ENCODE results near the gene TMEM222. TPM values are rescaled to one million over a fixed set of nuclear protein-coding genes. Genes with fewer than 3 reads are reported as not detected.
A peak's percentile ranks its signal among the peaks of the same experiment; 100 is the strongest.

The TMEM222 gene
- total RNA-seq, 1 experiment from 2014 or later: 34.8 TPM

- no peak for DNase-seq (ENCODE audit: low read depth)
- in situ Hi-C loops (cut with HindIII; ENCODE audit: low pct_unique_long_range_greater_than_20kb, low sequenced_read_pairs): no loop called here
Observed at GRCh38 chr1:27333717-27334279, 11.8 kb downstream of the TMEM222 start.

- DNase-seq (ENCODE audit: low read depth): no peak
- in situ Hi-C loops (cut with HindIII; ENCODE audit: low pct_unique_long_range_greater_than_20kb, low sequenced_read_pairs): no loop called here
Observed at GRCh38 chr1:27335506-27336422, 13.8 kb downstream of the TMEM222 start.

GRCh38 chr1:27336756-27337155, 14.8 kb downstream of the TMEM222 start:
- no peak for DNase-seq (ENCODE audit: low read depth)
- in situ Hi-C loops (cut with HindIII; ENCODE audit: low pct_unique_long_range_greater_than_20kb, low sequenced_read_pairs): no loop called here

GRCh38 chr1:27338751-27339150, 16.8 kb downstream of the TMEM222 start:
- in situ Hi-C loops (cut with HindIII; ENCODE audit: low pct_unique_long_range_greater_than_20kb, low sequenced_read_pairs): no loop called here
- no peak for DNase-seq (ENCODE audit: low read depth)

GRCh38 chr1:27339213-27339612, 17.2 kb downstream of the TMEM222 start:
- no peak for DNase-seq (ENCODE audit: low read depth)
- in situ Hi-C loops (cut with HindIII; ENCODE audit: low pct_unique_long_range_greater_than_20kb, low sequenced_read_pairs): no loop called here

- DNase-seq (ENCODE audit: low read depth): peak; percentile 76
- in situ Hi-C loops (cut with HindIII; ENCODE audit: low pct_unique_long_range_greater_than_20kb, low sequenced_read_pairs): no loop called here
Observed at GRCh38 chr1:27341525-27342252, 19.7 kb downstream of the TMEM222 start, which contains the start of gene SYTL1. SYTL1 (plus strand) TSS chr1:27342022; CDS start chr1:27345335, 3,313 bp downstream.

GRCh38 chr1:27342391-27342777, 20.4 kb downstream of the TMEM222 start:
- DNase-seq (ENCODE audit: low read depth): no peak
- in situ Hi-C loops (cut with HindIII; ENCODE audit: low pct_unique_long_range_greater_than_20kb, low sequenced_read_pairs): no loop called here

GRCh38 chr1:27342778-27343638, 21.0 kb downstream of the TMEM222 start:
- in situ Hi-C loops (cut with HindIII; ENCODE audit: low pct_unique_long_range_greater_than_20kb, low sequenced_read_pairs): no loop called here
- peak; percentile 86 for DNase-seq (ENCODE audit: low read depth)

GRCh38 chr1:27343639-27344025, 21.7 kb downstream of the TMEM222 start:
- no peak for DNase-seq (ENCODE audit: low read depth)
- in situ Hi-C loops (cut with HindIII; ENCODE audit: low pct_unique_long_range_greater_than_20kb, low sequenced_read_pairs): no loop called here

GRCh38 chr1:27345272-27345671, 23.3 kb downstream of the TMEM222 start:
- no peak for DNase-seq (ENCODE audit: low read depth)
- in situ Hi-C loops (cut with HindIII; ENCODE audit: low pct_unique_long_range_greater_than_20kb, low sequenced_read_pairs): no loop called here

GRCh38 chr1:27346357-27346756, 24.4 kb downstream of the TMEM222 start:
- no peak for DNase-seq (ENCODE audit: low read depth)
- in situ Hi-C loops (cut with HindIII; ENCODE audit: low pct_unique_long_range_greater_than_20kb, low sequenced_read_pairs): no loop called here

- DNase-seq (ENCODE audit: low read depth): no peak
Observed at GRCh38 chr1:27346991-27347624, 25.1 kb downstream of the TMEM222 start.

GRCh38 chr1:27348861-27349783, 27.2 kb downstream of the TMEM222 start:
- DNase-seq (ENCODE audit: low read depth): peak; percentile 39
- in situ Hi-C loops (cut with HindIII; ENCODE audit: low pct_unique_long_range_greater_than_20kb, low sequenced_read_pairs): no loop called here

More at GRCh38 chr1:27346991-27347624, 25.1 kb downstream of the TMEM222 start:
- in situ Hi-C loops (cut with HindIII; ENCODE audit: low pct_unique_long_range_greater_than_20kb, low sequenced_read_pairs): no loop called here

- in situ Hi-C loops (cut with HindIII; ENCODE audit: low pct_unique_long_range_greater_than_20kb, low sequenced_read_pairs): no loop called here
- peak; percentile 33 for DNase-seq (ENCODE audit: low read depth)
Observed at GRCh38 chr1:27349784-27350662, 28.1 kb downstream of the TMEM222 start.

- DNase-seq (ENCODE audit: low read depth): no peak
- in situ Hi-C loops (cut with HindIII; ENCODE audit: low pct_unique_long_range_greater_than_20kb, low sequenced_read_pairs): no loop called here
Observed at GRCh38 chr1:27350663-27351540, 28.9 kb downstream of the TMEM222 start.
